ENCODE measurements around the gene PMEL.
"Not testable (repeated sequence)": the region's sequence is repeated elsewhere in the genome, so short reads cannot be mapped to it uniquely, and the experiment has no call there.

The PMEL gene

DNA sequence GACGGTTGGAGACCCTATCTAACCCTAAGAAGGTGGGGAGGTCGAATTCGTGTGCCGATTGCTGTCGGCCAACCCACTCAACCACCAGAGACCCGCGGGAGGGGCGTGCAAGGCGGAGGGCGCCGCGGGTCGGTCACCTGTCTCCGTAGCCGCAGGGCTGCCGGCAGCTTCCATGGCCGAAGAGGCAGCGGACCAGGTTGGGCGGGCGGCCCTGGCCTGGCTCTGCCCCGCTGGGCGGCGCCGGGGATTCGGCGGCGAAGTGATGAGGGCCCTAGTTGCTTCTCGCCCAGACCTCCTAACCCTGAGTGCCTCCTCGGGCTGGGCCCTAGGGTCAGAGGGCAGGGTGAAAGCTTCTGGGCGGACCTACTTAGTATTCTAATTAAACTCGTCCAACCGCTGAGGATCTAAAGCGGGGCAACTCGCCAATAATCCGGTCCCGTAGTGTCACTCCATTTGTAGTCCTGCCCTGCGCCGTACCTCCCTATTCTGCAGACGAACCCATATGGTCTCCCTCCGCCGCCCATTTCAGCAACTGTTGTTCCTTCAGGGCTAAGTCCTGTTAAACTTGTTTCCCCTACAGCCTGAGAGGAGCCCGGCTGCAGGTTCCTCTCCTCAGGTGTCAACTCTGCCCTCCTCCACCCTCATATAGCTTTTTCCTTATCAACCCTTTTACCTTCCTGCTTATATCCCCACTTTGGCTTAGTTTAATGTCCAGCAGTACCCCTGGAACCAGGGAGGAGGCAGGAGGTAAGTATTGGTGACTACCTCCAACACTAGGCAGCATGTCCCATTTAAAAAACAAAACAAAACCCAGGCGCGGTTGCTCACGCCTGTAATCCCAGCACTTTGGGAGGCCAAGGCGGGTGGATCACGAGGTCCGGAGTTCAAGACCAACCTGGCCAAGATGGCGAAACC lies 38.0 kb downstream of the PMEL start, which contains the start of gene PYM1:
TSS of gene PYM1 (minus strand) at position 307 of the 915 bp plus-strand sequence. CDS start at position 174, 133 bp downstream.
- peak; percentile 84 for DNase-seq
- in situ Hi-C loops (cut with MboI; ENCODE audit: low pct_unique_long_range_greater_than_20kb, low sequenced_read_pairs) = no loop called here

DNA sequence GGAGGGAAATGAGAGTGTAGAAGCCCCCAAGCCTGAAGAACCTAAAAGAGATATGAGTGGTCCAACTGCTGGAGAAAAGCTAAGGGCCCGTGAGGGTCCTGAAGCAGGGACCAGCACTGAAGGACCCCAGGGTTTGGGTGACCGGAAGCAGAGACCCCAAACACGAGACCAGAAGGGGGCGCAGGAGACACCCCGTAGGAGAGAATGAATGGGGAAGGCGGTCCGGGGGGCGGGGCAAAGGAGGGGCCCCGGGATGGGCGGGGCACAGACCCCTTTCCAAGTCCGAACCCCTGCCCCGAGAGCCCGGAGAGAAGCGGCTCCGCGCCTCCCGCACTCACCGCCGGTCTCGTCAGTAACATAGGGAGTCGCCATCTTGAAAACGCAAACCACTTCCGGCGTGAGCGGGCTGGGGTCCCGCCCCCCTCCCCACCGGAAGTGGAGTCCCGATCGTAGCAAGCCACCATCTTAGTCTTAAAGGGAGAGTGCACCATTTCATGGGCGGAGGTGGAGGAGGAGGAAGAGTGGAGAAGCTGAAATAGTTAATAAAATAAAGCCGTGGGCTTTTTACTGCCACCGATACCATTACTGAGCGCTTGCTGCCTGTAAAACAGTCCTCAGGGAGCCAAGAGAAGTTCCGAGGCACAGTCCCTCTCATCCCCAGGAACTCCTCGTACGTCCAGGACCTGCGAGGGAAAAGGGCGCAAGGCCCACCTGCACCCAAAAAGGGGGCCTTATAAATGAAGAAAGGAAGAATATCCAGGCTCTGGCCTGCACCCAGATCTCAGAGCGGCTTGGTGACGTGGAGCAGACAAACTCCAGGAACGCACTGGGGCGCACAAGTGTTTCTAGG lies 38.9 kb downstream of the PMEL start:
- DNase-seq = peak; percentile 97
- in situ Hi-C loops (cut with MboI; ENCODE audit: low pct_unique_long_range_greater_than_20kb, low sequenced_read_pairs) = no loop called here

DNA sequence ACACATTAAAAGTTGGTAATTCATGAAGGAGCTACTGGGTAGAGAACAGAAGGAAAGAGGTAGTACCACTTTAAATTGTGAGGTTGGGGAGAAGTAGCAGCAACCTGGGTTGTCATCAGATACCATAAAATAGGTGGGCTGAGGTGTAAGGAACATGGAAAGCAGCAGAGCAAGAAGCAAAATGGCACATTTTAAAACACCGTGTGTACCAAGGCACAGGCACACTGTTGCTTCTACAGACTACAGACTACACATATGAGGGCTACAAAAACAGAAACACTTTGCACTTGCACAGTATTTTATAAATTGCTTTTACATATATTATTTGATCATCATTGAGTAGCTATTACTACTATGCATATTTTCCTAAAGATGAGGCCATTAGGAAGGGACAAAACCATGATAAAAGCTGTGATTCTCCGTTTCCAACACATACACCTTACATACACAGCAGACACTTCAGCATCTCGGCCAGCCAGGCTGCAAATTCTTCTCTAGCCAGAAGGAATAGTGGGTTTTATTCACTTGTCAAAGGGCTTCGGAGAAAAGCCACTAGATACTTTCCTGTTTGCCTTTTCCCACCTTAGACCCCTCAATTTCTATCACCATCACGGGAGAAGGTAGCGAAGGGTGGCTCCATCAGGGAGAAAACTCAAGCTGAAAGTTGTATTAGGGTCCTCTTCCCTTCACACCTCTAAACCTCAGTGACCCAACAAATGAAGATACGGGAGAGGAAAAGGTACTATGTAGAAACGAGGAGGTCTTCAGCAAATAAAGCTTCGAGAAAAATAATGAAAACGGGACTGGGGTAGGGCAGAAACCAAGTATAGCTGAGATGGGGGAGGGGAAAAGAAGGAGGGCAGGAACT lies 39.7 kb downstream of the PMEL start:
- no peak for DNase-seq
- in situ Hi-C loops (cut with MboI; ENCODE audit: low pct_unique_long_range_greater_than_20kb, low sequenced_read_pairs) = no loop called here

- in situ Hi-C loops (cut with MboI; ENCODE audit: low pct_unique_long_range_greater_than_20kb, low sequenced_read_pairs) = no loop called here
- DNase-seq = no peak
Measured at GRCh38 chr12:55925371-55925770, 40.5 kb downstream of the PMEL start.

- in situ Hi-C loops (cut with MboI; ENCODE audit: low pct_unique_long_range_greater_than_20kb, low sequenced_read_pairs); DNase-seq: not testable (repeated sequence)
Measured at GRCh38 chr12:55923648-55924047, 42.2 kb downstream of the PMEL start.

DNA sequence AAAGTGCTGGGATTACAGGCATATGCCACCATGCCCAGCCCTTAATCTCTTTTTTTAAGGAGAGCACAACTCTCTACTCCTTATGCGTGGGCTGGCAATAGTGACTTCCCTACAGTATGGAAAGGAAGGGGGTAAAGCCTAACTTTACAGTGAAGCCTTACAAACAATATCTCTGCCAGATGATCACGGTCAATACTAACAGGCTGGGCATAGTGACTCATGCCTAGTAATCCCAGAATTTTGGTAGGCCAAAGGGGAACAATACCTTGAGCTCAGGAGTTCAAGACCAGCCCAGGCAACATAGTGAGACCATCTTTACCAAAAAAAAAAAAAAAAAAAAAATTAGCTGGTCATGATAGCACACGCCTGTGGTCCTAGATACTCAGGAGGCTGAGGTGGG lies 43.7 kb downstream of the PMEL start:
- in situ Hi-C loops (cut with MboI; ENCODE audit: low pct_unique_long_range_greater_than_20kb, low sequenced_read_pairs) = no loop called here

GRCh38 chr12:55919032-55919431 lies 46.8 kb downstream of the PMEL start:
- in situ Hi-C loops (cut with MboI; ENCODE audit: low pct_unique_long_range_greater_than_20kb, low sequenced_read_pairs); DNase-seq: not testable (repeated sequence)

More for the DNA sequence above, 43.7 kb downstream of the PMEL start:
- no peak for DNase-seq

DNA sequence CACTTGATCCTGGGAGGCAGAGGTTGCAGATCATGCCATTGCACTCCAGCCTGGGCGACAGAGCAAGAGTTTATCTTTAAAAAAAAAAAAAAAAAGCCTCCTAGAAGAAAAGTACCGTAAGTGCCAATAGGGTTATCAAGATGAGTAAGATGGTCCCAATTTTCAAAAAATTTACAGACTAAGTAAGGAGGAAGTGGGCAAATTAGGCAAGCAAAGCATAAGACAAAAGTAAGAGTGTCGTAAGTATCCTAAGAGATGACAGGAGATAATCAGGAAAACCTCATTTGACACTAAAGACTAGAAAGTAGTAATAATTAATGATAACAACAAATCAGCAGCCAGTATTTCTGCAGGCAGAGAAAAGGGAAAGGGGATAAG lies 50.4 kb downstream of the PMEL start:
- no peak for DNase-seq
- in situ Hi-C loops (cut with MboI; ENCODE audit: low pct_unique_long_range_greater_than_20kb, low sequenced_read_pairs) = no loop called here

DNA sequence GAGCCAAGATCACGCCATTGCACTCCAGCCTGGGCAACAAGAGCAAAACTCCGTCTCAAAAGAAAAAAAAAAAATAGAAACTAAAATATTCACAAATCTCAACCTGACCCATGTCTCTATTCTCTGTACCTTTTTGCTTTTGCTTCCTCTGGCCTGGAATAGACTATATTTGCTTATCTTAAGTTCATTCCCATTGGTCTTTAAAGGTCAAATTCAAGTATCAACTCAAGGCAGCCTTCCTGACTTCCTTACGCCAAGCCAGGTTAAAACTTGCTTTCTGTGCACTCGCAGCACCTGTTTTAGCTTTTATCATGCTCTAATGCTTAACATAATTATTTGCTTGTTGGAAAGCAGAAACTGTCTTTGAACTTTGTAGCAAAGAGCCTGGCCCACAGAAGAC lies 52.9 kb downstream of the PMEL start:
- no peak for DNase-seq
- in situ Hi-C loops (cut with MboI; ENCODE audit: low pct_unique_long_range_greater_than_20kb, low sequenced_read_pairs) = no loop called here

GRCh38 chr12:55909513-55909884 lies 56.3 kb downstream of the PMEL start:
- in situ Hi-C loops (cut with MboI; ENCODE audit: low pct_unique_long_range_greater_than_20kb, low sequenced_read_pairs) = no loop called here
- no peak for DNase-seq

- in situ Hi-C loops (cut with MboI; ENCODE audit: low pct_unique_long_range_greater_than_20kb, low sequenced_read_pairs) = no loop called here
- DNase-seq = no peak
Measured at GRCh38 chr12:55908726-55909512, 56.9 kb downstream of the PMEL start.

GRCh38 chr12:55906056-55906455 lies 59.8 kb downstream of the PMEL start:
- DNase-seq = no peak
- in situ Hi-C loops (cut with MboI; ENCODE audit: low pct_unique_long_range_greater_than_20kb, low sequenced_read_pairs) = no loop called here

Data from KBM-7 (cell line).